SH-SY5Y (cell line): Measurements from ENCODE around the gene TRPV5.

Experiments used
- GATA2 ChIP-seq: IDR thresholded peaks from 2 replicates; pipeline ENCODE4 v1.6.1; 2011; ENCODE audit warnings: mild to moderate bottlenecking, low read depth, low read length
- GATA3 ChIP-seq: IDR thresholded peaks from 2 replicates; pipeline ENCODE4 v1.6.1; 2011; ENCODE audit warnings: low read depth, mild to moderate bottlenecking, low read length, moderate library complexity

GRCh38 chr7:142870147-142870559 lies 63.4 kb downstream of the TRPV5 start:
- no peak for TF ChIP-seq GATA2
- no peak for TF ChIP-seq GATA3
